Stomach (tissue), 4 donors: ENCODE measurements around the gene SLC29A2.
"Not testable (repeated sequence)": the region's sequence is repeated elsewhere in the genome, so short reads cannot be mapped to it uniquely, and the experiment has no call there.

Experiments used
- CTCF ChIP-seq, 7 experiments: fragments of 450-650 bp in 4 of 7; fragments of 200-600 bp in 3 of 7; sonication (generic) in 3 of 7; IDR thresholded peaks; one replicate each; pipeline ENCODE4 v1.5.1; 2016 to 2019; ENCODE audit warnings: antibody characterized with exemption in 7 of 7, control low read depth in 2 of 7, mild to moderate bottlenecking in 1 of 7
- EP300 ChIP-seq: sonication (generic); formaldehyde crosslinking; IDR thresholded peaks from one replicate; pipeline ENCODE4 v1.6.1; 2017; ENCODE audit warnings: antibody characterized with exemption

- not testable (repeated sequence) for TF ChIP-seq EP300; CTCF (IDR thresholded peaks at IDR 0.05)
Measured at GRCh38 chr11:66384316-66384715, 12.8 kb upstream of the SLC29A2 start.
